Measurements from ENCODE around the gene SV2C. TPM values are rescaled to one million over a fixed set of nuclear protein-coding genes. Genes with fewer than 3 reads are reported as not detected.

The SV2C gene
- total and polyA plus RNA-seq, 2 donors, result 0.05 to 0.27 TPM

- Histone ChIP-seq H3K27me3 (ENCODE audit: control insufficient read depth in 2 of 2, insufficient read depth in 1 of 2, low read length in 1 of 2) (no peaks in the 10 kb centered on the region), H3K9me3 (ENCODE audit: control insufficient read depth in 2 of 2, insufficient read depth in 1 of 2, low read length in 1 of 2) (no peaks in the 10 kb centered on the region), H3K36me3 (ENCODE audit: control insufficient read depth in 2 of 2, insufficient read depth in 2 of 2, low read length in 1 of 2) (no peaks in the 10 kb centered on the region), H3K4me3 (ENCODE audit: low read length in 2 of 2) (no peak overlapping the region), H3K4me1 (ENCODE audit: control insufficient read depth in 2 of 2, insufficient read depth in 2 of 2, low read length in 2 of 2) (no peaks in the 10 kb centered on the region), H3K27ac (ENCODE audit: low read depth in 1 of 2, low read length in 1 of 2) (no peak overlapping the region)
- WGBS, result 89% methylated on average over 3 of the region's 3 CpGs
- DNase-seq (ENCODE audit: low read depth in 6 of 9, low spot score in 9 of 9), result no peak
Measured at GRCh38 chr5:76166886-76167576, 83.8 kb downstream of the SV2C start.

DNA sequence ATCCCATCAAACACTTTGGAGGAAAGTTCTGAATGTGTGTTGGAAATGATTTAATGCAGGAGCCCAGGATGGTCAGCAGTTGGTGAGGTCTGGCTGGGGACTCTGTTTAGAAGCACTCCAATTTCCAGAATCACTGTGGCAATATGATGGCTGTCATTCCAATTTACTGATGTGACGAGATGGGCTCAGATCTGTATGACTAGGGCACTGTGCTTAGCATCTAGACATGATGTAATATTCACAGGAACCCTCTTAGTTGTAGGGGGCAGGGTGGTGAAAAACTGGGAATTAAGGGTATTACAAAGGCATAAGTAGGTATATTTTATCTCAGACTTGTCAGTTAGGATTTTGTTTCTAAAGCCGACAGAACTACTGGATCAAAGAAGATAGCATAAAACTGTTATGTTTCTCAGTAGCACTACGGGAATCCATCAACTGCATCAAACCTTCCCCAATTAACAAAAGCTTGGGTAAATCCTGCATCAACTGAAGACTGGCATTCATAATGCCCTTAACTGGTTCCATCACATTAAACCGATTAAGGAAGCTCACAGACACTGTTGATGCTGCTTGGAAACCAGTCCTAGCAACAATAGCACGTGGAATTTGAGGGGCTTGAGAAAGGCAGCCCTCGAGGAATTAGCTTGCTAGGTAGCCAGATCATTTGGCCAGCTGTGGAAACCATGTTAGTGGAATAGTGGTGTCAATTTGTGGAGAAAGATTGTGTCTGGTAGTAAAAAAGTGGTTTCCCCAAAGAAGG lies 86.1 kb downstream of the SV2C start:
- Histone ChIP-seq H3K9me3 (ENCODE audit: control insufficient read depth in 2 of 2, insufficient read depth in 1 of 2, low read length in 1 of 2) (no peaks in the 10 kb centered on the region), H3K4me1 (ENCODE audit: control insufficient read depth in 2 of 2, insufficient read depth in 2 of 2, low read length in 2 of 2) (no peaks in the 10 kb centered on the region), H3K36me3 (ENCODE audit: control insufficient read depth in 2 of 2, insufficient read depth in 2 of 2, low read length in 1 of 2) (no peaks in the 10 kb centered on the region), H3K27ac (ENCODE audit: low read depth in 1 of 2, low read length in 1 of 2) (no peak overlapping the region), H3K4me3 (ENCODE audit: low read length in 2 of 2) (no peak overlapping the region), H3K27me3 (ENCODE audit: control insufficient read depth in 2 of 2, insufficient read depth in 1 of 2, low read length in 1 of 2) (no peaks in the 10 kb centered on the region)
- WGBS, result 90% methylated on average over 6 of the region's 6 CpGs
- DNase-seq (ENCODE audit: low read depth in 6 of 9, low spot score in 9 of 9), result no peak

DNA sequence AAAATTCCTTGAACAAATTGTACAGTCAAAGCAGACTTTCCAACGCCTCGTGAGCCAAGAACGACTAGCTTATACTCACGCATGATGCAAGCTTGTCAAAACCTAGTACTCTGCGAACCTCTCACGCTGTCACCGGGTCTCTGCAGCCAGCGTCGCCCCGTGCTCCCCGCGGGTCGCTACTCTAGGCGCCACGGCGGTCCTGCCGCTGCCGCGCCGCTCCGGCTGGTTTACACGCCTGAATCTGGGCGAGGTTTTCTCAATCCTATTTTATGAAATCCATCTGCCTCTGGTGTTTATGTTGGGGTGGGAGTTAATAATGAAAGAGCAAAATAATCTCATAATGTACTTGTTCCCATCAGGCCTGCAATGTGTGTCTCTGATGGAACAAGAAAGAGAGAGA lies 90.9 kb downstream of the SV2C start:
- Histone ChIP-seq H3K9me3 (ENCODE audit: control insufficient read depth in 2 of 2, insufficient read depth in 1 of 2, low read length in 1 of 2) (no peaks in the 10 kb centered on the region), H3K36me3 (ENCODE audit: control insufficient read depth in 2 of 2, insufficient read depth in 2 of 2, low read length in 1 of 2) (no peaks in the 10 kb centered on the region), H3K4me1 (ENCODE audit: control insufficient read depth in 2 of 2, insufficient read depth in 2 of 2, low read length in 2 of 2) (peaks cover 0 to 5% of the 10 kb centered on the region in 2 donors), H3K27me3 (ENCODE audit: control insufficient read depth in 2 of 2, insufficient read depth in 1 of 2, low read length in 1 of 2) (no peaks in the 10 kb centered on the region), H3K27ac (ENCODE audit: low read depth in 1 of 2, low read length in 1 of 2) (no peak overlapping the region), H3K4me3 (ENCODE audit: low read length in 2 of 2) (no peak overlapping the region)
- DNase-seq (ENCODE audit: low read depth in 6 of 9, low spot score in 9 of 9), result no peak
- WGBS, result 98% methylated on average over 23 of the region's 23 CpGs

GRCh38 chr5:76175051-76175666 lies 92.0 kb downstream of the SV2C start:
- peaks cover 0 to 5% of the 10 kb centered on the region in 2 donors for H3K4me1 ChIP-seq (ENCODE audit: control insufficient read depth in 2 of 2, insufficient read depth in 2 of 2, low read length in 2 of 2)
- no peak overlapping the region for H3K27ac ChIP-seq (ENCODE audit: low read depth in 1 of 2, low read length in 1 of 2)
- DNase-seq (ENCODE audit: low read depth in 6 of 9, low spot score in 9 of 9), result peak in 8 of 9 donors; percentile 11 to 65 (median 32)
- H3K9me3 ChIP-seq (ENCODE audit: control insufficient read depth in 2 of 2, insufficient read depth in 1 of 2, low read length in 1 of 2), result no peaks in the 10 kb centered on the region
- no peaks in the 10 kb centered on the region for H3K36me3 ChIP-seq (ENCODE audit: control insufficient read depth in 2 of 2, insufficient read depth in 2 of 2, low read length in 1 of 2)
- no peaks in the 10 kb centered on the region for H3K27me3 ChIP-seq (ENCODE audit: control insufficient read depth in 2 of 2, insufficient read depth in 1 of 2, low read length in 1 of 2)
- 39% methylated on average over 6 of the region's 6 CpGs for WGBS
- H3K4me3 ChIP-seq (ENCODE audit: low read length in 2 of 2), result no peak overlapping the region

DNA sequence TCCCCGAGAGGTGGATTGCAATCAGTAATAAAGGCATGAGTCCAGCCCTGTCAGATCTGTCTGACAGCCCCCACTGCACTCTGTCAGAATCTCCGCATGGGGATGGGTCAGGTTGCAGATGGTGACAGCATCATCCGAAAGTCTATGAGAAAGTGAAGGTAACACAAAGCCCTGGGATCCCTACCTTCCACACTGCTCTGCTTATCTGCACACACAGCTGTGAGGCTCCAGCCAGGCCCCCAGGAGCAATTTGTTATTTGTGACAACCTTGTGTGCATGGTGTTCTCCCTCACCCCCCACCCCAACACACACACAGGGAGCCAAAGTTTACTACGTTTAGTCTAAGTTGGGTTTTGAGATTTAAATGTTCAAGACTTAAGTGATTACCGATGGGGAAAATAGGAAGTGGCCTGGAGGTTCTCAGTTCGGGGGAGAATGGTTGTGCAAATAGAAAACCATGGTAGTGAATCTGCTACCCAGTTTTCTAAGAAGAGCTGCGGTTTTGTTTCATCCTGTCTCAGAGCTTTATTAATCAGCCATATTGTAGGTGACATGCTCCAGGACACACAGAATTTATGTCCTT lies 92.7 kb downstream of the SV2C start:
- Histone ChIP-seq H3K27ac (ENCODE audit: low read depth in 1 of 2, low read length in 1 of 2) (no peak overlapping the region), H3K27me3 (ENCODE audit: control insufficient read depth in 2 of 2, insufficient read depth in 1 of 2, low read length in 1 of 2) (no peaks in the 10 kb centered on the region), H3K36me3 (ENCODE audit: control insufficient read depth in 2 of 2, insufficient read depth in 2 of 2, low read length in 1 of 2) (no peaks in the 10 kb centered on the region), H3K9me3 (ENCODE audit: control insufficient read depth in 2 of 2, insufficient read depth in 1 of 2, low read length in 1 of 2) (no peaks in the 10 kb centered on the region), H3K4me3 (ENCODE audit: low read length in 2 of 2) (no peak overlapping the region), H3K4me1 (ENCODE audit: control insufficient read depth in 2 of 2, insufficient read depth in 2 of 2, low read length in 2 of 2) (peaks cover 0 to 5% of the 10 kb centered on the region in 2 donors)
- peak in 2 of 9 donors; percentile 14 to 44 for DNase-seq (ENCODE audit: low read depth in 6 of 9, low spot score in 9 of 9)
- WGBS, result 39% methylated on average over 7 of the region's 7 CpGs

GRCh38 chr5:76177978-76178377 lies 94.8 kb downstream of the SV2C start:
- no peaks in the 10 kb centered on the region for H3K27me3 ChIP-seq (ENCODE audit: control insufficient read depth in 2 of 2, insufficient read depth in 1 of 2, low read length in 1 of 2)

GRCh38 chr5:76178913-76179312 lies 95.7 kb downstream of the SV2C start:
- 92% methylated on average over 5 of the region's 5 CpGs for WGBS
- no peaks in the 10 kb centered on the region for H3K27me3 ChIP-seq (ENCODE audit: control insufficient read depth in 2 of 2, insufficient read depth in 1 of 2, low read length in 1 of 2)

More at GRCh38 chr5:76177978-76178377, 94.8 kb downstream of the SV2C start:
- Histone ChIP-seq H3K27ac (ENCODE audit: low read depth in 1 of 2, low read length in 1 of 2) (no peak overlapping the region), H3K36me3 (ENCODE audit: control insufficient read depth in 2 of 2, insufficient read depth in 2 of 2, low read length in 1 of 2) (no peaks in the 10 kb centered on the region), H3K4me3 (ENCODE audit: low read length in 2 of 2) (no peak overlapping the region), H3K4me1 (ENCODE audit: control insufficient read depth in 2 of 2, insufficient read depth in 2 of 2, low read length in 2 of 2) (peaks cover 0 to 5% of the 10 kb centered on the region in 2 donors), H3K9me3 (ENCODE audit: control insufficient read depth in 2 of 2, insufficient read depth in 1 of 2, low read length in 1 of 2) (no peaks in the 10 kb centered on the region)
- no peak for DNase-seq (ENCODE audit: low read depth in 6 of 9, low spot score in 9 of 9)

GRCh38 chr5:76180814-76181805 lies 97.9 kb downstream of the SV2C start:
- DNase-seq (ENCODE audit: low read depth in 6 of 9, low spot score in 9 of 9), result no peak
- WGBS, result 91% methylated on average over 8 of the region's 8 CpGs
- no peaks in the 10 kb centered on the region for H3K36me3 ChIP-seq (ENCODE audit: control insufficient read depth in 2 of 2, insufficient read depth in 2 of 2, low read length in 1 of 2)
- H3K4me3 ChIP-seq (ENCODE audit: low read length in 2 of 2), result no peak overlapping the region
- no peaks in the 10 kb centered on the region for H3K4me1 ChIP-seq (ENCODE audit: control insufficient read depth in 2 of 2, insufficient read depth in 2 of 2, low read length in 2 of 2)
- H3K27ac ChIP-seq (ENCODE audit: low read depth in 1 of 2, low read length in 1 of 2), result no peak overlapping the region
- no peaks in the 10 kb centered on the region for H3K27me3 ChIP-seq (ENCODE audit: control insufficient read depth in 2 of 2, insufficient read depth in 1 of 2, low read length in 1 of 2)
- H3K9me3 ChIP-seq (ENCODE audit: control insufficient read depth in 2 of 2, insufficient read depth in 1 of 2, low read length in 1 of 2), result no peaks in the 10 kb centered on the region

More at GRCh38 chr5:76178913-76179312, 95.7 kb downstream of the SV2C start:
- H3K4me1 ChIP-seq (ENCODE audit: control insufficient read depth in 2 of 2, insufficient read depth in 2 of 2, low read length in 2 of 2), result peaks cover 0 to 5% of the 10 kb centered on the region in 2 donors
- no peak overlapping the region for H3K27ac ChIP-seq (ENCODE audit: low read depth in 1 of 2, low read length in 1 of 2)
- no peaks in the 10 kb centered on the region for H3K9me3 ChIP-seq (ENCODE audit: control insufficient read depth in 2 of 2, insufficient read depth in 1 of 2, low read length in 1 of 2)
- no peaks in the 10 kb centered on the region for H3K36me3 ChIP-seq (ENCODE audit: control insufficient read depth in 2 of 2, insufficient read depth in 2 of 2, low read length in 1 of 2)
- DNase-seq (ENCODE audit: low read depth in 6 of 9, low spot score in 9 of 9), result no peak
- no peak overlapping the region for H3K4me3 ChIP-seq (ENCODE audit: low read length in 2 of 2)
